Stimulated activated CD8-positive, alpha-beta memory T cell treated with anti-CD3 and anti-CD28 coated beads, Interleukin-4, amount 100 ng/mL, for 1 hour (primary cell): ENCODE data around the gene GRM2.

Experiments
- DNase-seq, 2 donors: peaks; one replicate each; pipeline ENCODE4 v3.0.0-alpha.2; 2020; ENCODE audit warnings: low read depth in 2 of 2, low spot score in 1 of 2

GRM2 gene

GRCh38 chr3:51680196-51680595, 26.7 kb upstream of the GRM2 start:
- no peak for DNase-seq

- DNase-seq = no peak
These were observed 26.1 kb upstream of the GRM2 start for GRCh38 chr3:51680663-51681230.

DNA sequence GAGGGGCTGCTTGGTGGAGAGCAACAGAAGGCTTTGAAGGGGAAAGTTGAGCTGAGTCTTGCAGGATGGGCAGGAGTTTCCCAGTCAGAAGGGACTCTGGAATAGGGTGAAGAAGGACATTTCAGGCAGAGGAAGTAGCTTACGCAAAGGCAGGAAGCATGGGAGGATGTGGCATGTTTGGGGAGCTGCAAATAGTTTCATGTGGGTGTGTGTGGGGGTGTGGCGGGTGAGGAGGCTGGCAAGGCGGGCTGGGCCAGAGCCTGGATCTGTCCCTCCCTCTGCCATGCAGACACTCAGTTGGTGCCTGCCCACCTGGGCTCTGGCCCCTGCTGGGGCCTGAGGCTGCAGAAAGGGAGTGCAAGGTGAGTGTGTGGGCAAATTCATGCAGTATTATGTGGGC, 25.4 kb upstream of the GRM2 start:
- DNase-seq = no peak

- DNase-seq = peak; percentile 37 to 53
These were observed 24.8 kb upstream of the GRM2 start for GRCh38 chr3:51682079-51682478.

DNA sequence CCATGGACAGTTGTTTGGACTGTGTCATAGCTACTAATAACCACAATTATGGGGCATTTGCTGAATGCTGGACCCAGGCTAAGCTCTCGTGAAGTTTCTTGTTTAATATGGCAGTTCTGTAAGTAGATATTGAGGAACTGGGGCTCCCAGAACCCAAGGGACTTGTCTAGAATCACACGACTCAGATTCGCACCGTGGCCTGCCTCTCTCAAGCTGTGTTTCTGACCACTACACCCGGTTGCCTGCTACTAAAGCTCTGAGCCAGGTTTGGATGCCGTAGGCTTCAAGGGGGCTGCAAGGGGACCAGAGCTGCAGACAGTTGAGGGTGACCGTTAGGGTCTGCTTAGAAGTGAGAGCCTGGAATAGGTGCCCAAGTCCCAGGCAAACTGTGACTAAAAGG, 24.3 kb upstream of the GRM2 start:
- DNase-seq = no peak

DNA sequence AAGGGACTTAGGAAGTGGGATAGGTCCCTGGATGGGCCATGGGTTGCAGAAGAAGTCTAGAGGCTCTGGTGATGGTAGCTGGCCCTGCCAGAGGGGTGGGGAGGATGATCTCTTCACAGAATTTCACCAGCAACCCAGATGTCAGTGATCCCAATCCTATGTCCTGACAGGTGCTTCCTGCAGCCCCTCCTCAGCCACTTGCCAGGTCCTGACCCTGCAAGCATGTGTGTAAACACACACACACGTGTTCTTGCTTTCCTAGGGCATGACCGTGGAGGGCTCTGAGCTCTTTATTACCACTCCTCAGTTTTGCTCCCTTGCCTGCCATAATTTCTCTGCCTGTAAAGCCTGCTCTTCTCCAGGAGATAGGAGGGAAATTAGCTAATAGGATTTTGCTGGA, 23.3 kb upstream of the GRM2 start:
- no peak for DNase-seq

DNA sequence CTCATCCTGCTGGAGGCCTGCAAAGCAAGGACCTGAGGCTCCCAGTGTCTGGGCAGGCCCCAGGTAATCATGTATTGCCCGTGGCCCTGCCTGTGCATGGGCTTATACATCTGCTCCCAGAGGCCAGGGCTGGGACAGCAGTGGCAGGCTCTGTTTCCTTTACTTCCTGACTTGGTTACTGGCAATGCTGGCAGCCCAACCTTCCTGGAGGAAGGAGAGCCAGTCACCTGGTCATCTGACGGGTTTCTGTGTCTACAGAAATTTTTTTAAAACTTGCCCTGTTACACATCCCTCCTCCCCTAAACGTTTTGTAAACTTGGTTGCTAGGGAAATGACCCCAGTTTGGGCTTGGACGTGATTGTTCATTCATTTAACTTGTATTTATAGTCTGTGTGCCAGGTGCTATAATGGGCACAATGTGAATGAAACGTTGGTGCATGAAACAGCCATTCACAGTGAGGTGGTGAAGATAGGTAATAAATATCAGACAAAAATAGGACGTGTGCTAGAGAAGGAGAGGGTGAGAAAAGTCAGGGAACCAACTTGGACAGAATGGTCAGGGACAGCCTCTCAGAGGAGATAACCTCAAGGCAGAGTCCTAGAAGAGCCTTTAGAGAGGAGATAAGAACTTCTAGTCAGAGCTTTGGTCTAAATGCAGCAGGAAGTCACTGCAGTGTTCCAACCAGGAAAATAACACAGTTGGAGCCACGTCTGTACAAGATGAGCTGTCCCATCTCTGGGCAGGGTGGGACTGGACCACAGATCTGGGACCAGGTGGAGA, 21.7 kb upstream of the GRM2 start:
- DNase-seq = no peak

- no peak for DNase-seq
These were observed 20.8 kb upstream of the GRM2 start for GRCh38 chr3:51686056-51686455.

GRCh38 chr3:51686512-51687215, 20.2 kb upstream of the GRM2 start:
- DNase-seq = peak; percentile 53 to 68

DNA sequence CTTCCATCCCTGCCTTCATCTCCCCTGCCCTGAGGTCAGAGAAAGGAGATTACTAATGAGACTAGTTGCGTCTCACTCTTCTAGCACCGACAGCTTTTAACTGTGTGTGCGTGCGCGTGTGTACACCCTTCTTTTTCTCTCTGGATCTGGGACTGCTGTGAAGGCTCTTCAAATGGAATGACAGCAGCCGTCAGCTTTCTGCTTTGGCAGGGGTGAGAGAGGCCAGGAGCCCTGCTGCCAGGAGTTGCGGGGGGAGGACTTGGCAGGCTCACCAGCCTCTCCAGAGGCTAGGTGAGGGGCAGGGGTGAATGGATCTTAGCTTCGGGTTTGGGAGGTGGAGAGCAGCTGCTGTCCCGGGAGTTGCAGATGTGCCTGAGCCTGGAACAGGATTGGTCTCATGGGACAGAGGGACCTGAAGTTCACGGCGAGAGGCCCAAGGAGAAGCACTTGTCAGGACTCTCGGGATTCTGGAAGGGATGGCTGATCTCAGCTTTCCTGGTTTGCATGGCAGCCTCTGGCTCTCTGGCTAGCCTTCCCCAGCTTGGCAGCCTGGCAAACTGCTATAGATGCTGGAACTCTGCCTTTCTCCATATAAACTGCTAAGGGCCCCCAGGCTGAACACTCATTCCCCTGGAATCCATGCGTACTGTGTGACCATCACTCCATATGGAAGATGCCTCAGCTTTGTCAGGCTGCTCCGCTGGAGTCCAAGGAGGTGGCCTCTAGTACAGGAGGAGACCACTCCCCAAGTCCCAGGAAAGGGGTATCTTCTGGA, 19.2 kb upstream of the GRM2 start:
- no peak for DNase-seq

GRCh38 chr3:51688206-51688600, 18.7 kb upstream of the GRM2 start:
- DNase-seq = no peak

DNA sequence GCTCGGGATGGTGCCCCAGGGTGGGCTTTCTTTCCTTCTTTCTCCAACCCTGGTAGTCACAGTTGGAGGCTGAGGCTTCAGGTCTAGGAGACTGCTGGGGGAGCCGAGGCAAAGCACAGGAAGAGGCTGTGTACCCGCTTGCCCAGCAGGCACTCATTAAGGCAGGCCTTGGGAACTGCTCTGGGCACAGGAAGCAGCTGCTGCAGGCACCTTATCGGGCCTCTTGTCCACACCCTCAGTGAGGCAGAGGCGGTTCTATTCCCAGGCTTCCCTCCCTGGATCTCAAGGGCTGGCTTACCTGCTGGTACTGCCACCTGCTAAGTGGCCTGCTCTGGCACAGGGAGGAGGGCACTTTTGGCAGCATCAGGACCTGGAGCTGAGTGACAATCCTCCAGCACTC, 15.8 kb upstream of the GRM2 start:
- DNase-seq = no peak

DNA sequence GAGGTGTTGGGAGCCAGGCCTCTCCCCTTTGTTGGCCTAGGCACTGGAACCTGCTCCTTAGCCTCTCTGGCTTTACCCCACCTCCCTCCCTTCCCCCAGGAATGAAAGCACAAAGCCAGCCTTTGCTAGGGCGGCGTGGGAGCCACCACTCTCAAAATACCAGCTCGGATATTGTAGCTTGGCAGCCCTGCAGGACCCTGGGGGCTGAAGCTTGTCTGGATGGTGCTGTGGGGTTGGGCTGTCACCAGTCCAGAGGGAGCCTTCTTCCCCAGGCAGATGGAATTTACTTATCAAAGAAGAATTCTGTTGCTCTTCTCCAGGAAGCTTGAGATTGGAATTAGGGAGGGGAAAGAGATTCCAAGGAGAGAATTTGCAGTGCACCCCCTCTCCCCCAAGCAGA, 14.9 kb upstream of the GRM2 start:
- no peak for DNase-seq

DNA sequence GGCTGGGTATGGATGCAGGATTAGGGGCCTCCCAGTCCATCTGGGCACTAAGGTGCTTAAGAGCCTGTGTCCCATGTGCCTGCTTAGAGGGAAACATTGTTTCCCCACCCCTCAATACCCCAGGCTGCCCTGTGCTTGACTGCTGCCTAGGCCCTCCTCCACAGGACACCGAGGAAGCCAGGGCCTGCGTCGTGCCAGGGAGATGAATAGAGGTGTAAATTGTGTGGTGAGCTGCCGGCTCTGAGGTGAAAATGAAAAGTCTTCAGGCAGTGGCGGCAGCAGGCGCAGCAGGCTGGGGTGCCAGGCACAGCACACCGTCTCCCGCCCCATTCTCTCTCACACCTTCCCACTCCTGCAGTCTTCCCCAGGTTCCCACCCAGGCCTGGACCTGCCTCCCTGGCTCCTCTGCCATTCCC, 13.9 kb upstream of the GRM2 start:
- DNase-seq = no peak

DNA sequence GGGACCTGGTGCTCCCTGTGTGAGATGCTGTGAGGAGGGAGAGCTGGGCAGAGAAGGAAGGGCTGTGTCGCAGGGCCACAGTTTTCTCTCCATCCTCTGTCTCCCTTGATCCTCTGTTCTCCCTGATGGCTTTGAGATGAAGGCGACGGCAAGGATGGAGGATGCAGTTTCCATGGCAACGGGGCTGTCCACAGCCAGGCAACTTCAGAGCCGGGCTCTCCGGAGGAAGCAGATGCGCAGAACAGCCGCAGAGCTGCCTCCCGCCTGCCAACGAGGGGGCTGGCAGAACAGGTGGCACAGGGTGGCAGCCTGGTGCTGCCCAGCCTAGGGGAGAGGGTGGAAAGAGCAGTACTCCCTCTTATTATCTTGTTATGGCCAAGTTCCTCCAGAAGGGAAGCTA, 9.9 kb upstream of the GRM2 start:
- DNase-seq = no peak

- no peak for DNase-seq
These were observed 8.7 kb upstream of the GRM2 start for GRCh38 chr3:51698209-51698608.

- DNase-seq = no peak
These were observed 6.5 kb upstream of the GRM2 start for GRCh38 chr3:51700403-51700802.

- DNase-seq = no peak
These were observed 4.7 kb upstream of the GRM2 start for GRCh38 chr3:51702156-51702555.

- DNase-seq = no peak
These were observed 3.7 kb upstream of the GRM2 start for GRCh38 chr3:51703068-51703760.

DNA sequence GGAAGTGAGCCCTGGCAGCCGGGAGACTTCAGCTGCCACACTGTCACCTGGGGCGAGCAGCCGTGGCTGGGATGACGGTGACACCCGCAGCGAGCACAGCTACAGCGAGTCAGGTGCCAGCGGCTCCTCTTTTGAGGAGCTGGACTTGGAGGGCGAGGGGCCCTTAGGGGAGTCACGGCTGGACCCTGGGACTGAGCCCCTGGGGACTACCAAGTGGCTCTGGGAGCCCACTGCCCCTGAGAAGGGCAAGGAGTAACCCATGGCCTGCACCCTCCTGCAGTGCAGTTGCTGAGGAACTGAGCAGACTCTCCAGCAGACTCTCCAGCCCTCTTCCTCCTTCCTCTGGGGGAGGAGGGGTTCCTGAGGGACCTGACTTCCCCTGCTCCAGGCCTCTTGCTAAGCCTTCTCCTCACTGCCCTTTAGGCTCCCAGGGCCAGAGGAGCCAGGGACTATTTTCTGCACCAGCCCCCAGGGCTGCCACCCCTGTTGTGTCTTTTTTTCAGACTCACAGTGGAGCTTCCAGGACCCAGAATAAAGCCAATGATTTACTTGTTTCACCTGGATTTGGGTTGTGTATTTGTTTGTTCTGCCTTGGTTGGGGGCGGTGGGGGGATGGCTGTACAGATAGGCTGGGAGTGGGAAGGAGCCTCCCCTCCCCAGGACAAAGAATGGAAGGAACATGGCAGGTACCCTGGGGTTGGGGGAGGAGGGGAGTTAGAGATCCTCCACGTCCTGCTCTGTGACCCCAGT, 2.9 kb upstream of the GRM2 start:
- no peak for DNase-seq
